MCF 10A (cell line): Measurements from ENCODE around the gene WFDC12. TPM values are rescaled to one million over a fixed set of nuclear protein-coding genes. Genes with fewer than 3 reads are reported as not detected.

Experiments used
- BruUV-seq: library from RNA; stranded (reverse); fragments of 400-500 nt; replicated peaks from 2 replicates; lab custom pipeline; 2021; lab: Mats Ljungman, UMichigan
- CTCF ChIA-PET: fragments of 300-600 bp; sonication (Branson Sonifier 250); formaldehyde crosslinking; extraction: SDS; loops from one replicate; lab custom pipeline; 2021; ENCODE audit warnings: antibody characterized with exemption, inconsistent platforms; lab: Yijun Ruan, JAX
- POLR2A ChIA-PET: fragments of 300-600, 350-650 bp; sonication (Branson Sonifier 250); formaldehyde crosslinking; extraction: SDS; loops from one replicate; lab custom pipeline; 2020; ENCODE audit warnings: antibody characterized with exemption, inconsistent platforms; lab: Yijun Ruan, JAX
- DNase-seq: peaks from one replicate; pipeline ENCODE4 v3.0.0-alpha.2; 2018; ENCODE audit not compliant: unreplicated experiment
- H3K27ac Mint-ChIP-seq: one replicate; pipeline ENCODE4 v1.8.0; 2022; ENCODE audit warnings: mild to moderate bottlenecking, low read depth, mixed read lengths; ENCODE audit not compliant: unreplicated experiment
- H3K27me3 Mint-ChIP-seq: one replicate; pipeline ENCODE4 v1.8.0; 2022; ENCODE audit warnings: mixed read lengths; ENCODE audit not compliant: insufficient read depth, unreplicated experiment
- H3K36me3 Mint-ChIP-seq: one replicate; pipeline ENCODE4 v1.8.0; 2022; ENCODE audit warnings: mild to moderate bottlenecking, moderate library complexity, mixed read lengths; ENCODE audit not compliant: insufficient read depth, unreplicated experiment
- H3K4me1 Mint-ChIP-seq: one replicate; pipeline ENCODE4 v1.8.0; 2022; ENCODE audit warnings: mixed read lengths; ENCODE audit not compliant: insufficient read depth, unreplicated experiment
- H3K4me3 Mint-ChIP-seq: one replicate; pipeline ENCODE4 v1.8.0; 2022; ENCODE audit warnings: mild to moderate bottlenecking, moderate library complexity, mixed read lengths; ENCODE audit not compliant: unreplicated experiment
- H3K9me3 Mint-ChIP-seq: one replicate; pipeline ENCODE4 v1.8.0; 2022; ENCODE audit warnings: mixed read lengths; ENCODE audit not compliant: unreplicated experiment
- intact Hi-C: fragments of 100-400 bp; cut with micrococcal nuclease; formaldehyde crosslinking; loops from 2 replicates; pipeline ENCODE4 v1.14.1; 2022
- total RNA-seq: library from RNA; stranded (reverse); gene quantifications from 2 replicates; pipeline ENCODE4 v1.2.3, GENCODE V29; 2022
- TF ChIP-seq, protein P1 (sequence below): fragments of 200-600 bp; IDR thresholded peaks from one replicate; pipeline ENCODE4 v1.8.0; 2022; ENCODE audit warnings: antibody characterized with exemption, mild to moderate bottlenecking; ENCODE audit not compliant: unreplicated experiment

The WFDC12 gene
- total RNA-seq, 1 experiment from 2014 or later, result not detected

DNA sequence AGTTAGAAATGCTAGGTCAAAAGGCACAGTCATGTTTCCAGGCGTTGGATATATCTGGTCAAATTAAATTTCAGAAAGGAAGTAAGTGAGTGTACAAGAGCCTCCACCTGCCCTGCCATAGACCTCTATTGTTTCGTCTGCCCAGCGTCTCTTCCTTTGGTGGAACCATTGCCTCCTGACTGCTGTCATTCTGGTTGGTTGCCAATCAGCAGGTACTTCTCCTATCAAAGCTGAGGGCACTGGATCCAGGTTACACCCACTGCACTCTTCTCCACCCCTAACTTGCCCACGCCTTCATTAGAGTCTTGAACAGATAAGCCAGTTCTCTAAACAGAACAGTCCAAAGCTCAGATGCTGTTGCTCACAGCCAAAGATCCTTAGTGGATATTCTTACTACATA is 6.7 kb downstream of the WFDC12 start:
- ChIA-PET POLR2A (interaction anchor here (0.5 to 1.8 kb wide), 5 partner anchors 10 to 322 kb away, joined by 3 to 5 read pairs (median 3); partner anchors contain the start of gene SLPI), CTCF (interaction anchor here (0.7 to 2.0 kb wide), 6 partner anchors 11 to 173 kb away, joined by 3 to 11 read pairs (median 6); no protein-coding TSS in a partner anchor)
- Mint-ChIP-seq H3K36me3 (no peaks in the 10 kb centered on the region), H3K27me3 (peaks cover 26% of the 10 kb centered on the region), H3K9me3 (no peaks in the 10 kb centered on the region), H3K4me3 (no peak overlapping the region), H3K27ac (no peak overlapping the region), H3K4me1 (no peaks in the 10 kb centered on the region)
- intact Hi-C loops, result no loop called here
- DNase-seq, result no peak
- BruUV-seq, result no TSS peak
- TF ChIP-seq, protein P1, sequence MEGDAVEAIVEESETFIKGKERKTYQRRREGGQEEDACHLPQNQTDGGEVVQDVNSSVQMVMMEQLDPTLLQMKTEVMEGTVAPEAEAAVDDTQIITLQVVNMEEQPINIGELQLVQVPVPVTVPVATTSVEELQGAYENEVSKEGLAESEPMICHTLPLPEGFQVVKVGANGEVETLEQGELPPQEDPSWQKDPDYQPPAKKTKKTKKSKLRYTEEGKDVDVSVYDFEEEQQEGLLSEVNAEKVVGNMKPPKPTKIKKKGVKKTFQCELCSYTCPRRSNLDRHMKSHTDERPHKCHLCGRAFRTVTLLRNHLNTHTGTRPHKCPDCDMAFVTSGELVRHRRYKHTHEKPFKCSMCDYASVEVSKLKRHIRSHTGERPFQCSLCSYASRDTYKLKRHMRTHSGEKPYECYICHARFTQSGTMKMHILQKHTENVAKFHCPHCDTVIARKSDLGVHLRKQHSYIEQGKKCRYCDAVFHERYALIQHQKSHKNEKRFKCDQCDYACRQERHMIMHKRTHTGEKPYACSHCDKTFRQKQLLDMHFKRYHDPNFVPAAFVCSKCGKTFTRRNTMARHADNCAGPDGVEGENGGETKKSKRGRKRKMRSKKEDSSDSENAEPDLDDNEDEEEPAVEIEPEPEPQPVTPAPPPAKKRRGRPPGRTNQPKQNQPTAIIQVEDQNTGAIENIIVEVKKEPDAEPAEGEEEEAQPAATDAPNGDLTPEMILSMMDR, result no peak

DNA sequence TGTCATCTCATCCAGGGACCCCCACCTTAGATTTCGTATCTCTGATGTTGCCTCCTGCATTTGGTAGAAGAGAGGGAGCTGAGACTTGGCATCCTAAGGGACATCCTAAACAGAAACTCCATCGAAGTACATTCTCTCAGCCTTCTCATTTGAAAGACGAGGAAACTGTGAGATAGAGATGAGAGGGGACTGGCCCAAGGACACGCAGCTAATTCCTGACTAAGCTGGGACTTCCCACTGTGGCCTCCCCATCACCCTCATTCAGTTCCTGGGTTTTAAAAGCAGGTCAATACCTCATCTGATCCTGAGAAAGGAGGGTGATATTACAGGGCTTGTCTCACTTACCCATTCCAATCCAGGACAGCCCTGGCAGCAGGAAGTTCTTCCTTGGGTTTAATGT is 8.4 kb downstream of the WFDC12 start:
- Mint-ChIP-seq H3K27me3 (peaks cover 23% of the 10 kb centered on the region), H3K9me3 (no peaks in the 10 kb centered on the region), H3K4me3 (no peak overlapping the region), H3K4me1 (no peaks in the 10 kb centered on the region), H3K36me3 (no peaks in the 10 kb centered on the region), H3K27ac (no peak overlapping the region)
- ChIA-PET POLR2A (interaction anchor here (0.6 to 3.0 kb wide), 2 partner anchors 12 to 134 kb away, joined by 3 to 10 read pairs; no protein-coding TSS in a partner anchor), CTCF (interaction anchor here (0.7 to 5.3 kb wide), 4 partner anchors 9 to 24 kb away, joined by 3 to 29 read pairs (median 4); no protein-coding TSS in a partner anchor)
- intact Hi-C loops, result no loop called here
- DNase-seq, result no peak
- BruUV-seq, result no TSS peak
- TF ChIP-seq, protein P1, result no peak

DNA sequence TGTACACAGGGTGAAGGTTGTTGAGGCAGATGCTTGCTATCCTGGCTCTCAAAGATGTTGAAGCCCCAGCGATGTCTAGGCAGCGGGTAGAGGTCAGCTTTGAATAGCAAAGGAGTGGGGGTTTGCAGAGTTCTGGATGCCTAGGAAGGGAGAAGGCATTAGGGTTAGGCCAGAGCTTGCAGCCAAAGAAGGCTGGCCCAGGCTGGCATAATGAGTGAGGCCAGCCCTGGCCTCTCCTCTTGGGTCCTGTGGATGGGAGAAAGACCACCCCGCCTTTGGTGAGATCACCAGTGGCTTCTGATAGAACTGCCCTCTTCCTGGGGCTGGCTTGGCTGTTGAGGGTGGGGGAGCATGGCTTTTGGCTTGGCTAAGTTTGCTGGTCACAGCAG is 8.9 kb downstream of the WFDC12 start:
- ChIA-PET CTCF (interaction anchor here (0.6 to 11.7 kb wide), 9 partner anchors 8 to 178 kb away, joined by 3 to 211 read pairs (median 4); partner anchors contain the start of gene KCNS1), POLR2A (interaction anchor here (3.0 kb wide), 1 partner anchor 13 kb away, joined by 10 read pairs; no protein-coding TSS in a partner anchor)
- TF ChIP-seq, protein P1, result no peak
- Mint-ChIP-seq H3K9me3 (no peaks in the 10 kb centered on the region), H3K27me3 (peaks cover 18% of the 10 kb centered on the region), H3K4me3 (no peak overlapping the region), H3K4me1 (no peaks in the 10 kb centered on the region), H3K36me3 (no peaks in the 10 kb centered on the region), H3K27ac (no peak overlapping the region)
- no TSS peak for BruUV-seq
- no peak for DNase-seq
- intact Hi-C loops, result no loop called here

DNA sequence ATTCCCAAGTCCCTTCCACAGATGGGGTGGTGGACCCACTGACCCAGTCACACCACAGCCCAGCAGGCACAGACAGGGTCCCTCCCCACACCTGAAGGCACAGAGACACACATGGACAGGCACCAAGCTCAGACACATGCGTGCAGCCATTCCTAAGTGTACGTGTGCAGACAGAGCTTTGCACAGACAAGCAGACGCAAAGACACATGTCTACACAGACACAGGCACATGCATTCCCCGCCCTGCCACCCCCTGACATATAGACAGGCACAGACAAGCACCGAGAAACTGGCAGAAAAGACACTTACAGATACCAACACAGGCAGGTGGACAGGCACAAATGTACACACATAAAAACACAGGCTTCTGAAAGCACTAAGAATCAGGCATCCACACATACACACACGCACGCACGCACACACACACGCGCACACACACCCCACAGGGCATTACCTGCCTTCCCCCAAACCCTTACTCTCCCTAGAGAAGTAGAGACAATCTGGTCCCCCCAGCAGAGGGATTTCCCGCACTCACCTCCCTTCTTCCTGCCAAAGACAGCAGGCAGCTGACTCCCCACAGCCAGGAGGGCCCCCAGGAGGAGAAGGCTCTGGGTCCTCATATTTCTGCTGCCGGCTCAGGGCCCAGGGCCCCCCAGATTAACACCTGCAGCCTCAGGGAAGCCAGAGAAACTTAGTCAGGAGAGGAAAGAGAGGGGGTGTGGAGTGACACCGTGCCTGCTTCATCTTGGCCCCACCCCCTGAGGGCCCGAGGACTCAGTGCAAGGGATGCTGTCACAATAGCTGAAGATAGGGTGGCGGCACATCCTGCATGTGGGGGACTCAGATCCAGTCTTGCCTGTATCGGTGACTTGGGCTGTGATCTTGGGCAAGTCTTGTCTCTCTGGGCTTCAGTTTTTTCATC is 9.5 kb downstream of the WFDC12 start, which contains the start of gene WFDC5:
TSS of gene WFDC5 (minus strand) at position 710 of the 921 bp plus-strand sequence. CDS start at position 619, 91 bp downstream.
- no peak for DNase-seq
- Mint-ChIP-seq H3K4me3 (no peak within 1 kb of the TSS), H3K36me3 (no peaks in the 10 kb centered on the region), H3K27me3 (peaks cover 12% of the 10 kb centered on the region), H3K27ac (no peak within 1 kb of the TSS), H3K9me3 (no peaks in the 10 kb centered on the region), H3K4me1 (no peaks in the 10 kb centered on the region)
- POLR2A ChIA-PET, result interaction anchor here (0.5 to 3.0 kb wide), 2 partner anchors 14 to 47 kb away, joined by 3 to 10 read pairs; no protein-coding TSS in a partner anchor
- no TSS peak for BruUV-seq
- CTCF ChIA-PET, result interaction anchor here (0.6 to 11.7 kb wide), 10 partner anchors 9 to 179 kb away, joined by 3 to 211 read pairs (median 4); partner anchors contain the start of gene KCNS1
- TF ChIP-seq, protein P1, result no peak
- intact Hi-C loops, result no loop called here
